Right lobe of liver (tissue), 6 donors: Measurements from ENCODE around the gene USH1C. TPM values are rescaled to one million over a fixed set of nuclear protein-coding genes. Genes with fewer than 3 reads are reported as not detected.

Source experiments
- ATAC-seq, 4 donors: fragments of 200-7000 bp; cut with Tn5 transposase; one replicate each; pipeline ENCODE4 v1.9.1; 2020; ENCODE audit warnings: mild to moderate bottlenecking in 4 of 4, moderate library complexity in 4 of 4
- DNase-seq, 3 donors: peaks; one replicate each; pipeline ENCODE4 v3.0.0-alpha.2; 2020
- H3K27ac ChIP-seq, 3 donors: fragments of 200-600 bp; one replicate each; pipeline ENCODE4 v1.8.0; 2022
- H3K27me3 ChIP-seq, 2 donors: fragments of 200-600 bp; one replicate each; pipeline ENCODE4 v1.8.0; 2022
- H3K36me3 ChIP-seq, 4 donors: fragments of 200-600 bp; sonication (generic) in 1 of 4; one replicate each; pipeline versions ENCODE4 v1.5.1 to v1.8.0; 2017 to 2022; ENCODE audit warnings: control low read depth in 1 of 4
- H3K4me1 ChIP-seq, 4 donors: fragments of 200-600 bp; sonication (generic) in 1 of 4; one replicate each; pipeline versions ENCODE4 v1.5.1 to v1.8.0; 2017 to 2022; ENCODE audit warnings: control low read depth in 1 of 4
- H3K4me3 ChIP-seq, 3 donors: fragments of 200-600 bp; one replicate each; pipeline ENCODE4 v1.8.0; 2022
- H3K9me3 ChIP-seq, 4 donors: fragments of 200-600 bp; sonication (generic) in 1 of 4; one replicate each; pipeline versions ENCODE4 v1.5.1 to v1.8.0; 2017 to 2022; ENCODE audit warnings: control low read depth in 1 of 4
- POLR2A ChIP-seq: fragments of 450-650 bp; IDR thresholded peaks from one replicate; pipeline ENCODE4 v1.6.1; 2017; ENCODE audit warnings: antibody characterized with exemption, mild to moderate bottlenecking
- WGBS: methylation state at CpG from one replicate; pipeline ENCODE4 v1.1.6; 2018; ENCODE audit warnings: low coverage, low lambda C conversion rate; ENCODE audit not compliant: insufficient coverage; ENCODE audit errors: missing lambda C conversion rate; 5-methylcytosine and 5-hydroxymethylcytosine counted together
- intact Hi-C, 2 donors: fragments of 100-400 bp; cut with DNase I; formaldehyde crosslinking; loops; one replicate each; pipeline versions ENCODE4 v1.11.2 to v1.14.1; 2022
- total RNA-seq, 6 experiments: library from RNA; depleted of rRNA in 2 of 6; stranded (reverse); fragments of >200 nt in 2 of 6; fragmentation: NEBNext Ultra II Directional in 3 of 6; extraction: Animal tissue kit (Norgen Biotek cat#: 25700) in 3 of 6; gene quantifications; one replicate each; pipeline versions ENCODE4 v1.1.0 to v1.2.4, GENCODE V29; 2016 to 2023
- TF ChIP-seq, protein P1 (sequence below), 4 donors: fragments of 200-600 bp in 3 of 4; fragments of 450-650 bp in 1 of 4; IDR thresholded peaks; one replicate each; pipeline versions ENCODE4 v1.5.1 to v1.8.0; 2016 to 2022; ENCODE audit warnings: antibody characterized with exemption in 4 of 4, mild to moderate bottlenecking in 2 of 4
- donor health status: DM: no; HTN: yes; CAD: no.
- donor health status: DM: no; HTN: no; CAD: no.
- donor health status: DM: no; HTN: no; CAD: no.
- donor health status: DM: no; HTN: yes; CAD: no.
- donor health status: DM: no; HTN: yes; CAD: no.

Gene USH1C
- total RNA-seq, 6 experiments from 2014 or later = 0.15 to 1.2 (median 0.58) TPM

DNA sequence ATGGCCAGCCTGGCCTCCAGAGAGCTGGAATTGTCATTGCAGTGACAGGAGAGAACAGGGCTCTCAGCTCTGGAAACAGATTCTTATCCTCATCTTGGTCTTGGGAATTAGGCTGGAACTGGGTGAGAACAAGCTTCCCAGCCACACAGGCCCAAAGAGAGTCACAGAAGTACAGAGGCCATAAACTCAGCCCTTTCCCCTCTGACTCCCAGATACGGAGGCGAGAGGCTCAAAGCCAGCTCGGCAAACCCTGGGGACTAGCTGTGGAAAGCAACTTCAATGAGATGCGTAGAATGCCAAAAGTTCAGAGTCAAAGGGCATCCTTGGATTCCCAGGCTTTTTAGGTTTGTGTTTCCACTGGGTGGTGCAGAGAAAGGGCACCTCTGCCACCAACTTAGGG, 53.3 kb downstream of the USH1C start:
- intact Hi-C loops = no loop called here
- H3K36me3 ChIP-seq = no peaks in the 10 kb centered on the region
- no peak for DNase-seq
- no peaks in the 10 kb centered on the region for H3K27me3 ChIP-seq
- H3K4me3 ChIP-seq = no peak overlapping the region
- TF ChIP-seq, protein P1, sequence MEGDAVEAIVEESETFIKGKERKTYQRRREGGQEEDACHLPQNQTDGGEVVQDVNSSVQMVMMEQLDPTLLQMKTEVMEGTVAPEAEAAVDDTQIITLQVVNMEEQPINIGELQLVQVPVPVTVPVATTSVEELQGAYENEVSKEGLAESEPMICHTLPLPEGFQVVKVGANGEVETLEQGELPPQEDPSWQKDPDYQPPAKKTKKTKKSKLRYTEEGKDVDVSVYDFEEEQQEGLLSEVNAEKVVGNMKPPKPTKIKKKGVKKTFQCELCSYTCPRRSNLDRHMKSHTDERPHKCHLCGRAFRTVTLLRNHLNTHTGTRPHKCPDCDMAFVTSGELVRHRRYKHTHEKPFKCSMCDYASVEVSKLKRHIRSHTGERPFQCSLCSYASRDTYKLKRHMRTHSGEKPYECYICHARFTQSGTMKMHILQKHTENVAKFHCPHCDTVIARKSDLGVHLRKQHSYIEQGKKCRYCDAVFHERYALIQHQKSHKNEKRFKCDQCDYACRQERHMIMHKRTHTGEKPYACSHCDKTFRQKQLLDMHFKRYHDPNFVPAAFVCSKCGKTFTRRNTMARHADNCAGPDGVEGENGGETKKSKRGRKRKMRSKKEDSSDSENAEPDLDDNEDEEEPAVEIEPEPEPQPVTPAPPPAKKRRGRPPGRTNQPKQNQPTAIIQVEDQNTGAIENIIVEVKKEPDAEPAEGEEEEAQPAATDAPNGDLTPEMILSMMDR (IDR thresholded peaks at IDR 0.05) = no peak
- no peak for TF ChIP-seq POLR2A
- H3K9me3 ChIP-seq = no peaks in the 10 kb centered on the region
- no peak overlapping the region for H3K27ac ChIP-seq
- 60% methylated on average over 1 of the region's 4 CpGs for WGBS
- H3K4me1 ChIP-seq = no peaks in the 10 kb centered on the region
- no peak for ATAC-seq

DNA sequence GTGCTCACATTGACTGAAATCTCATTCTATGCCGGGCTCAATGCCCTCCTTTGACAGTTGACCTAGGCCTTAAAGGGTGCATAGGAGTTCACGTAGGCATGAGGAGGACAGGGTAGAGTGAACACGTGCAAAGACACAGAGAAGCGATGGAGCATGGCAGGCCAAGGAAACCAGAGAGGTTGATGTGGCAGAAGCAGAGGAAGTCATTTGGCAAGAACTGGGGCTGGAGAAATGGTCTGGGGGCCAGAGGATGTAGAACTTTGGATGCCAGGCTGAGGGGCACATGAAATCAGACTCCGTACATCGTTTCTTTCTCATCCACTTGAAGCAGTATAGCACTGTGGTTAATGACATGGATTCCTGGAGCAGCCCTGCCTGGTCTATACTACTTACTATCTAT, 54.0 kb downstream of the USH1C start:
- no peaks in the 10 kb centered on the region for H3K27me3 ChIP-seq
- intact Hi-C loops = no loop called here
- H3K27ac ChIP-seq = no peak overlapping the region
- no peak for ATAC-seq
- DNase-seq = no peak
- no peaks in the 10 kb centered on the region for H3K9me3 ChIP-seq
- TF ChIP-seq POLR2A = no peak
- TF ChIP-seq, protein P1 (IDR thresholded peaks at IDR 0.05) = no peak
- no peaks in the 10 kb centered on the region for H3K4me1 ChIP-seq
- no peak overlapping the region for H3K4me3 ChIP-seq
- H3K36me3 ChIP-seq = no peaks in the 10 kb centered on the region
- WGBS = 70% methylated on average over 5 of the region's 6 CpGs

DNA sequence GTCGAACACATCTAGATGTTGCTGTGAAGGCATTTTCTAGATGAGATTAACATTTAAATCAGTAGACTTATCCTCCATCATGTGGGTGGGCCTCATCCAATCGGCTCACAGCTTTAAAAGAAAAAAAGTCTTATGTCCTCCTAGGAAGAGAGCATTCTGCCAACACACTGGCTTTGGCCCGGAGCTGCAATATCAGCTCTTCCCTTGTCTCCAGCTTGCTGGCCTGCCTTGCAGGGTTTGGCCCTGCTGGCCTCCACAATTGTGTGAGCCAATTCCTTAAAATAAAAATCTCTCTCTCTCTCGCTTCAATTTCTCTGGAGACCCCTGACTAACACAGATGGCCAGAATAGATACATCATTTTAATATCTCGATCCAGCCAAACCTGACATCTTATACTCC, 54.5 kb downstream of the USH1C start:
- no peak overlapping the region for H3K27ac ChIP-seq
- intact Hi-C loops = no loop called here
- WGBS = 57% methylated on average over 5 of the region's 5 CpGs
- H3K9me3 ChIP-seq = no peaks in the 10 kb centered on the region
- no peak overlapping the region for H3K4me3 ChIP-seq
- DNase-seq = no peak
- H3K27me3 ChIP-seq = no peaks in the 10 kb centered on the region
- no peak for ATAC-seq
- no peak for TF ChIP-seq POLR2A
- TF ChIP-seq, protein P1 (IDR thresholded peaks at IDR 0.05) = no peak
- H3K4me1 ChIP-seq = no peaks in the 10 kb centered on the region
- no peaks in the 10 kb centered on the region for H3K36me3 ChIP-seq

DNA sequence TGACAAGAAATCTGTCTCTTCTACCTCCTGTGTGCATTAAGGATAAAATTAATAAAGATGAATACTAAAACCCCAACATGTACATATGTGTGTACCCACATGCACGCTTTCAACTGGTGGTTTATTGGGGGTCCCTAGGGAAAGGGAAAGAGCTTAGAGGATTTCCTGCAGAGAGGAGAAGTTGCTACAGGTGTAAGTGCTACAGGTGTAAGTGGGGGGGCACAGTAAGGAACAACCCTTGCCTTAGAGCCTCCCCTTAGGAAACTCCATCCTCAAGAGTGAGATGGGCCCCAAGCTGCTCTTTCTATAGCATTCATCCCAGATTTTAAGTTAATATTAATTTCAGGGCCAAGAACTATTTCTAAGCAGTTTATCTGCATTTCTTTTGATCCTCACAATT, 55.7 kb downstream of the USH1C start:
- no peak for TF ChIP-seq POLR2A
- TF ChIP-seq, protein P1 (IDR thresholded peaks at IDR 0.05) = no peak
- H3K27ac ChIP-seq = no peak overlapping the region
- 67% methylated on average over 1 of the region's 1 CpG for WGBS
- no peaks in the 10 kb centered on the region for H3K36me3 ChIP-seq
- no peaks in the 10 kb centered on the region for H3K9me3 ChIP-seq
- intact Hi-C loops = no loop called here
- no peaks in the 10 kb centered on the region for H3K4me1 ChIP-seq
- ATAC-seq (no peak), DNase-seq (no peak)
- no peaks in the 10 kb centered on the region for H3K27me3 ChIP-seq
- H3K4me3 ChIP-seq = no peak overlapping the region

DNA sequence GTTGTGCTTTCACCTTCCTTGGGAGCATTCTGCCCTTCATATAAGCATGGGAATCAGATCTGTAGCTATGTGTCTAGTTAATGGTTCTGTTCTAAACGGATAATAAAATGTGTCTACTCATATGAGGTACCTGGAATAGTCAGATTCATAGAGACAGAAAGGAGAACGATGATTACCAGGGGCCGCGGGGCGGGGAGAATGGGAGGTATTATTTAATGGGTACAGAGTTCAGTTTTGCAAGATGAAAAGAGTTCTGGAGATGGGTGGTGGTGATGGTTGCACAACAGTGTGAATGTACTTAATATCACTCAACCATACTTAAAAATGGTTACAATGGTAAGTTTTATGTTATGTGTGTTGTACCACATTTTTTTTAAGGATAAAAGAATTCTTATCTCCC, 57.6 kb downstream of the USH1C start:
- Histone ChIP-seq H3K36me3 (no peaks in the 10 kb centered on the region), H3K27ac (no peak overlapping the region), H3K27me3 (no peaks in the 10 kb centered on the region), H3K9me3 (no peaks in the 10 kb centered on the region), H3K4me1 (no peaks in the 10 kb centered on the region), H3K4me3 (no peak overlapping the region)
- DNase-seq (no peak), ATAC-seq (no peak)
- TF ChIP-seq, protein P1 (IDR thresholded peaks at IDR 0.05) = no peak
- no peak for TF ChIP-seq POLR2A
- 27% methylated on average over 4 of the region's 5 CpGs for whole genome bisulfite sequencing
- intact Hi-C loops = no loop called here
